GM12878 (cell line): ENCODE results near the gene BCKDK. TPM values are rescaled to one million over a fixed set of nuclear protein-coding genes. Genes with fewer than 3 reads are reported as not detected.

Experiments used
- ATAC-seq: fragments of 200-7000 bp; cut with Tn5 transposase; 3 replicates; pipeline ENCODE4 v1.9.1; 2020; ENCODE audit warnings: mild to moderate bottlenecking, moderate library complexity
- BruUV-seq: library from RNA; stranded (reverse); fragments of 400-500 nt; replicated peaks from 2 replicates; lab custom pipeline; 2021; lab: Mats Ljungman, UMichigan
- CTCF ChIA-PET: fragments of 300-600 bp; sonication (Branson Sonifier 250); formaldehyde crosslinking; extraction: SDS; loops from one replicate; lab custom pipeline; 2021; ENCODE audit warnings: inconsistent platforms; lab: Yijun Ruan, JAX
- POLR2A ChIA-PET: fragments of 350-600 bp; formaldehyde crosslinking; extraction: SDS; loops from one replicate; lab custom pipeline; 2021; ENCODE audit warnings: inconsistent platforms; lab: Charles Lee
- RAD21 ChIA-PET: fragments of 300-600 bp; sonication (Branson Sonifier 250); formaldehyde crosslinking; loops from one replicate; lab custom pipeline; 2023; ENCODE audit warnings: antibody characterized with exemption; ENCODE audit not compliant: unreplicated experiment; lab: Charles Lee
- SMC1A ChIA-PET: fragments of 300-600 bp; sonication (Branson Sonifier 250); formaldehyde crosslinking; loops from one replicate; lab custom pipeline; 2023; ENCODE audit not compliant: unreplicated experiment, uncharacterized antibody; lab: Charles Lee
- DNase-seq: peaks from one replicate; pipeline ENCODE4 v3.0.0-alpha.2; 2011; ENCODE audit warnings: low read depth, low spot score
- FAIRE-seq: peaks from 3 replicates; lab custom pipeline; 2011; peaks lifted over from hg19 to GRCh38; lab: Jason Lieb, UNC
- H2AFZ ChIP-seq: 2 replicates; pipeline ENCODE4 v1.6.0; 2011; ENCODE audit warnings: low read depth, low read length, control low read depth; ENCODE audit not compliant: control insufficient read depth
- H3K27ac ChIP-seq: 2 replicates; pipeline ENCODE4 v1.5.1; 2011; ENCODE audit warnings: control low read depth; ENCODE audit not compliant: control insufficient read depth, insufficient read depth
- H3K27me3 ChIP-seq, 2 experiments: replicated peaks in 1 of 2; 2 replicates each; pipeline versions ENCODE4 v1.6.0 to v1.6.1; 2011; ENCODE audit warnings: low read length in 1 of 2; ENCODE audit not compliant: control insufficient read depth in 2 of 2, insufficient read depth in 2 of 2
- H3K36me3 ChIP-seq, 2 experiments: 2 replicates each; pipeline ENCODE4 v1.5.1; 2011; ENCODE audit warnings: low read length in 1 of 2; ENCODE audit not compliant: control insufficient read depth in 2 of 2, insufficient read depth in 2 of 2
- H3K4me1 ChIP-seq: 2 replicates; pipeline ENCODE4 v1.6.1; 2011; ENCODE audit warnings: mild to moderate bottlenecking, low read length, moderate library complexity, mixed read lengths; ENCODE audit not compliant: control insufficient read depth, insufficient read depth
- H3K4me2 ChIP-seq: 2 replicates; pipeline ENCODE4 v1.6.0; 2011; ENCODE audit warnings: control low read depth; ENCODE audit not compliant: control insufficient read depth, insufficient read depth
- H3K4me3 ChIP-seq: fragments of 200-600 bp; sonication (generic); 2 replicates; pipeline ENCODE4 v1.5.1; 2016
- H3K79me2 ChIP-seq: 2 replicates; pipeline ENCODE4 v1.6.0; 2011; ENCODE audit warnings: low read length; ENCODE audit not compliant: control insufficient read depth, insufficient read depth
- H3K9ac ChIP-seq: 2 replicates; pipeline ENCODE4 v1.8.0; 2011; ENCODE audit warnings: low read length, control low read depth, mixed read lengths; ENCODE audit not compliant: control insufficient read depth, insufficient read depth
- H3K9me3 ChIP-seq: replicated peaks from 3 replicates; pipeline ENCODE4 v1.5.1; 2011; ENCODE audit warnings: mild to moderate bottlenecking, low read length; ENCODE audit not compliant: control insufficient read depth, insufficient read depth
- H4K20me1 ChIP-seq: 2 replicates; pipeline ENCODE4 v1.6.0; 2011; ENCODE audit not compliant: control insufficient read depth, insufficient read depth
- ATF2 ChIP-seq: IDR thresholded peaks from 2 replicates; pipeline ENCODE4 v1.6.1; 2012; ENCODE audit warnings: low read length, inconsistent platforms
- BCL11A ChIP-seq: IDR thresholded peaks from 2 replicates; pipeline ENCODE4 v1.6.1; 2011; ENCODE audit warnings: low read depth, low read length
- CBX5 ChIP-seq: sonication (generic); IDR thresholded peaks from 2 replicates; pipeline ENCODE4 v1.6.1; 2016; ENCODE audit warnings: low read depth, moderate library complexity, mild to moderate bottlenecking, inconsistent platforms
- CEBPB ChIP-seq, 2 experiments: fragments of 150-350 bp in 1 of 2; IDR thresholded peaks; 2 replicates each; pipeline ENCODE4 v1.6.1; 2012 to 2014; ENCODE audit warnings: low read depth in 2 of 2, low read length in 2 of 2, borderline replicate concordance in 1 of 2, inconsistent platforms in 1 of 2
- E2F8 ChIP-seq: fragments of 450-650 bp; IDR thresholded peaks from 2 replicates; pipeline ENCODE4 v1.6.1; 2018; ENCODE audit warnings: mild to moderate bottlenecking, low read depth, moderate library complexity; ENCODE audit not compliant: partially characterized antibody
- GATAD2B ChIP-seq: fragments of 450-650 bp; conservative IDR thresholded peaks from 2 replicates; pipeline ENCODE4 v1.6.1; 2017; ENCODE audit warnings: low read depth, mild to moderate bottlenecking, moderate library complexity
- IRF4 ChIP-seq: IDR thresholded peaks from 2 replicates; pipeline ENCODE4 v1.6.1; 2011; ENCODE audit warnings: low read depth, low read length
- MYC ChIP-seq: IDR thresholded peaks from 2 replicates; pipeline ENCODE4 v1.6.1; 2011; ENCODE audit warnings: mild to moderate bottlenecking, low read length, moderate library complexity, inconsistent platforms; ENCODE audit not compliant: insufficient read depth, insufficient replicate concordance, insufficient read length, severe bottlenecking
- PKNOX1 ChIP-seq: fragments of 450-650 bp; IDR thresholded peaks from 2 replicates; pipeline ENCODE4 v1.6.1; 2016; ENCODE audit warnings: mild to moderate bottlenecking
- RAD51 ChIP-seq: fragments of 450-650 bp; IDR thresholded peaks from 2 replicates; pipeline ENCODE4 v1.6.1; 2016; ENCODE audit warnings: moderate library complexity, mild to moderate bottlenecking, inconsistent platforms
- RB1 ChIP-seq: fragments of 450-650 bp; formaldehyde crosslinking; IDR thresholded peaks from 2 replicates; pipeline ENCODE4 v1.6.1; 2017; ENCODE audit warnings: mild to moderate bottlenecking, borderline replicate concordance
- REST ChIP-seq: IDR thresholded peaks from 2 replicates; pipeline ENCODE4 v1.6.1; 2012; ENCODE audit warnings: mild to moderate bottlenecking, low read depth, low read length
- RUNX3 ChIP-seq: IDR thresholded peaks from 2 replicates; pipeline ENCODE4 v1.6.1; 2012; ENCODE audit warnings: low read length, inconsistent platforms
- SUZ12 ChIP-seq: fragments of 200-600 bp; sonication (generic); IDR thresholded peaks from one replicate; pipeline ENCODE4 v1.6.1; 2018; ENCODE audit warnings: antibody characterized with exemption, mild to moderate bottlenecking; ENCODE audit not compliant: unreplicated experiment
- TCF7 ChIP-seq: IDR thresholded peaks from 2 replicates; pipeline ENCODE4 v1.6.1; 2014; ENCODE audit warnings: antibody characterized with exemption, borderline replicate concordance
- WGBS: methylation state at CpG from one replicate; pipeline ENCODE4 v1.1.6; 2016; ENCODE audit warnings: low lambda C conversion rate; ENCODE audit not compliant: insufficient replicate concordance, insufficient coverage; ENCODE audit errors: missing lambda C conversion rate; 5-methylcytosine and 5-hydroxymethylcytosine counted together
- in situ Hi-C: fragments of 300-500 bp; cut with MboI; formaldehyde crosslinking; loops from 9 replicates; pipeline ENCODE4 v1.14.3; 2018; ENCODE audit warnings: mixed read lengths
- intact Hi-C: fragments of 100-400 bp; cut with micrococcal nuclease; formaldehyde crosslinking; loops from one replicate; pipeline ENCODE4 v1.14.2; 2022; ENCODE audit not compliant: unreplicated experiment
- polyA plus RNA-seq, 11 experiments: library from polyadenylated mRNA; depleted of rRNA in 4 of 11; unstranded in 6 of 11; stranded (reverse) in 5 of 11; fragments of >200 nt; fragmentation: Nextera tagmentation in 4 of 11; fragmentation: Illumina TruSeq in 1 of 11; extraction: Ambion mirVana in 4 of 11; extraction: Trizol in 1 of 11; gene quantifications; 1 replicate in 1 of 11; 2 replicates in 10 of 11; pipeline versions ENCODE4 v1.2.1 to v1.2.3, GENCODE V29; 2011 to 2016; ENCODE audit warnings: inconsistent platforms in 2 of 11, missing spikeins in 2 of 11, low read depth in 1 of 11
- total RNA-seq, 4 experiments: library from RNA; depleted of rRNA in 3 of 4; stranded (reverse); fragments of >200 nt in 3 of 4; fragmentation: Illumina TruSeq in 1 of 4; extraction: Trizol in 1 of 4; gene quantifications; 2 replicates each; pipeline versions ENCODE4 v1.2.1 to v1.2.3, GENCODE V29; 2013 to 2021

BCKDK gene
- total and polyA plus RNA-seq, 10 of the 15 experiments (the other 5 are each of a cell fraction or from before 2014, with no cell fraction given) = 0.68 to 56.6 (median 32.8) TPM

GRCh38 chr16:31061813-31062440 lies 46.3 kb upstream of the BCKDK start (continued):
- no peak for TF ChIP-seq CEBPB (IDR thresholded peaks at IDR 0.05; ENCODE audit: borderline replicate concordance in 1 of 2, low read depth in 2 of 2, low read length in 2 of 2)
- TF ChIP-seq CBX5 = no peak
- TF ChIP-seq E2F8 = no peak
- no peak for TF ChIP-seq SUZ12
- TF ChIP-seq GATAD2B = no peak
- TF ChIP-seq MYC = no peak

- no peak for DNase-seq
- Histone ChIP-seq H3K9me3 (no peaks in the 10 kb centered on the region), H2AFZ (no peak overlapping the region), H3K4me3 (no peak overlapping the region), H3K27ac (no peak overlapping the region), H3K4me1 (no peaks in the 10 kb centered on the region), H3K9ac (no peak overlapping the region), H3K4me2 (no peak overlapping the region), H4K20me1 (no peaks in the 10 kb centered on the region), H3K27me3 (no peaks in the 10 kb centered on the region), H3K36me3 (peaks cover 11 to 23% of the 10 kb centered on the region in 2 experiments), H3K79me2 (peaks cover 6% of the 10 kb centered on the region)
- ChIA-PET RAD21 (no interaction called here), POLR2A (interaction anchor here (0.6 kb wide), 2 partner anchors 7 to 234 kb away, joined by 5 to 6 read pairs; no protein-coding TSS in a partner anchor), SMC1A (no interaction called here), CTCF (no interaction called here)
- intact Hi-C loops (no loop called here), in situ Hi-C loops (no loop called here)
- no peak for FAIRE-seq
- no peak for ATAC-seq
- WGBS = 98% methylated on average over 9 of the region's 9 CpGs
- no TSS peak for BruUV-seq
- TF ChIP-seq ATF2 (no peak), BCL11A (no peak), RAD51 (no peak), RUNX3 (no peak), RB1 (no peak), TCF7 (no peak), PKNOX1 (no peak), REST (no peak), IRF4 (no peak)
Measured at GRCh38 chr16:31063495-31063842, 44.7 kb upstream of the BCKDK start.
